ENCODE data around the gene G6PC2. TPM values are rescaled to one million over a fixed set of nuclear protein-coding genes. Genes with fewer than 3 reads are reported as not detected.
"Not testable (repeated sequence)": the region's sequence is repeated elsewhere in the genome, so short reads cannot be mapped to it uniquely, and the experiment has no call there.

G6PC2 gene
- polyA plus RNA-seq, 1 donor from 2014 or later, result not detected

GRCh38 chr2:168874368-168875054 is 26.6 kb upstream of the G6PC2 start:
- no peaks in the 10 kb centered on the region for H3K79me2 ChIP-seq (replicated peaks; ENCODE audit: insufficient read depth, low read length)
- H4K20me1 ChIP-seq (ENCODE audit: insufficient read depth), result no peaks in the 10 kb centered on the region
- H2AFZ ChIP-seq (ENCODE audit: low read depth, low read length), result no peak overlapping the region
- H3K9me2 ChIP-seq (ENCODE audit: insufficient read depth, low read length), result no peaks in the 10 kb centered on the region
- H3K4me3 ChIP-seq (ENCODE audit: low read length), result no peak overlapping the region
- H3K9ac ChIP-seq (ENCODE audit: low read length), result no peak overlapping the region
- H3K36me3 ChIP-seq (ENCODE audit: insufficient read depth, low read length), result no peaks in the 10 kb centered on the region
- no peak overlapping the region for H3K4me2 ChIP-seq (ENCODE audit: low read length)
- no peaks in the 10 kb centered on the region for H3K27me3 ChIP-seq (ENCODE audit: insufficient read depth, low read depth, low read length)
- TF ChIP-seq, protein P1, sequence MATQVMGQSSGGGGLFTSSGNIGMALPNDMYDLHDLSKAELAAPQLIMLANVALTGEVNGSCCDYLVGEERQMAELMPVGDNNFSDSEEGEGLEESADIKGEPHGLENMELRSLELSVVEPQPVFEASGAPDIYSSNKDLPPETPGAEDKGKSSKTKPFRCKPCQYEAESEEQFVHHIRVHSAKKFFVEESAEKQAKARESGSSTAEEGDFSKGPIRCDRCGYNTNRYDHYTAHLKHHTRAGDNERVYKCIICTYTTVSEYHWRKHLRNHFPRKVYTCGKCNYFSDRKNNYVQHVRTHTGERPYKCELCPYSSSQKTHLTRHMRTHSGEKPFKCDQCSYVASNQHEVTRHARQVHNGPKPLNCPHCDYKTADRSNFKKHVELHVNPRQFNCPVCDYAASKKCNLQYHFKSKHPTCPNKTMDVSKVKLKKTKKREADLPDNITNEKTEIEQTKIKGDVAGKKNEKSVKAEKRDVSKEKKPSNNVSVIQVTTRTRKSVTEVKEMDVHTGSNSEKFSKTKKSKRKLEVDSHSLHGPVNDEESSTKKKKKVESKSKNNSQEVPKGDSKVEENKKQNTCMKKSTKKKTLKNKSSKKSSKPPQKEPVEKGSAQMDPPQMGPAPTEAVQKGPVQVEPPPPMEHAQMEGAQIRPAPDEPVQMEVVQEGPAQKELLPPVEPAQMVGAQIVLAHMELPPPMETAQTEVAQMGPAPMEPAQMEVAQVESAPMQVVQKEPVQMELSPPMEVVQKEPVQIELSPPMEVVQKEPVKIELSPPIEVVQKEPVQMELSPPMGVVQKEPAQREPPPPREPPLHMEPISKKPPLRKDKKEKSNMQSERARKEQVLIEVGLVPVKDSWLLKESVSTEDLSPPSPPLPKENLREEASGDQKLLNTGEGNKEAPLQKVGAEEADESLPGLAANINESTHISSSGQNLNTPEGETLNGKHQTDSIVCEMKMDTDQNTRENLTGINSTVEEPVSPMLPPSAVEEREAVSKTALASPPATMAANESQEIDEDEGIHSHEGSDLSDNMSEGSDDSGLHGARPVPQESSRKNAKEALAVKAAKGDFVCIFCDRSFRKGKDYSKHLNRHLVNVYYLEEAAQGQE (IDR thresholded peaks at IDR 0.05; ENCODE audit: borderline replicate concordance), result no peak
- TF ChIP-seq, protein P2, sequence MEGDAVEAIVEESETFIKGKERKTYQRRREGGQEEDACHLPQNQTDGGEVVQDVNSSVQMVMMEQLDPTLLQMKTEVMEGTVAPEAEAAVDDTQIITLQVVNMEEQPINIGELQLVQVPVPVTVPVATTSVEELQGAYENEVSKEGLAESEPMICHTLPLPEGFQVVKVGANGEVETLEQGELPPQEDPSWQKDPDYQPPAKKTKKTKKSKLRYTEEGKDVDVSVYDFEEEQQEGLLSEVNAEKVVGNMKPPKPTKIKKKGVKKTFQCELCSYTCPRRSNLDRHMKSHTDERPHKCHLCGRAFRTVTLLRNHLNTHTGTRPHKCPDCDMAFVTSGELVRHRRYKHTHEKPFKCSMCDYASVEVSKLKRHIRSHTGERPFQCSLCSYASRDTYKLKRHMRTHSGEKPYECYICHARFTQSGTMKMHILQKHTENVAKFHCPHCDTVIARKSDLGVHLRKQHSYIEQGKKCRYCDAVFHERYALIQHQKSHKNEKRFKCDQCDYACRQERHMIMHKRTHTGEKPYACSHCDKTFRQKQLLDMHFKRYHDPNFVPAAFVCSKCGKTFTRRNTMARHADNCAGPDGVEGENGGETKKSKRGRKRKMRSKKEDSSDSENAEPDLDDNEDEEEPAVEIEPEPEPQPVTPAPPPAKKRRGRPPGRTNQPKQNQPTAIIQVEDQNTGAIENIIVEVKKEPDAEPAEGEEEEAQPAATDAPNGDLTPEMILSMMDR (IDR thresholded peaks at IDR 0.05; ENCODE audit: poor library complexity, severe bottlenecking), result no peak
- no peak for TF ChIP-seq SMC3 (conservative IDR thresholded peaks at IDR 0.05; ENCODE audit: poor library complexity)
- TF ChIP-seq MXI1 (conservative IDR thresholded peaks at IDR 0.05; ENCODE audit: poor library complexity, severe bottlenecking), result no peak
- TF ChIP-seq RAD21 (conservative IDR thresholded peaks at IDR 0.05), result no peak
- TF ChIP-seq EP300 (conservative IDR thresholded peaks at IDR 0.05; ENCODE audit: poor library complexity, severe bottlenecking), result no peak
- TF ChIP-seq EZH2 (IDR thresholded peaks at IDR 0.05; ENCODE audit: borderline replicate concordance, insufficient read depth, low read length, poor library complexity, severe bottlenecking), result no peak
- TF ChIP-seq TAF1 (IDR thresholded peaks at IDR 0.05; ENCODE audit: low read depth), result no peak
- no peak for TF ChIP-seq POLR2AphosphoS5 (IDR thresholded peaks at IDR 0.05)
- no peaks in the 10 kb centered on the region for H3F3A ChIP-seq (ENCODE audit: insufficient read depth, low read length, poor library complexity, severe bottlenecking)
- no peaks in the 10 kb centered on the region for H3K9me3 ChIP-seq (ENCODE audit: low read length)
- no peak overlapping the region for H3K27ac ChIP-seq (ENCODE audit: low read length)

- H3K36me3 ChIP-seq (ENCODE audit: insufficient read depth, low read length); H4K20me1 ChIP-seq (ENCODE audit: insufficient read depth); H3K27me3 ChIP-seq (ENCODE audit: insufficient read depth, low read depth, low read length); H3K79me2 ChIP-seq (replicated peaks; ENCODE audit: insufficient read depth, low read length); H3K9me2 ChIP-seq (ENCODE audit: insufficient read depth, low read length); H3F3A ChIP-seq (ENCODE audit: insufficient read depth, low read length, poor library complexity, severe bottlenecking); H3K9ac ChIP-seq (ENCODE audit: low read length); H3K9me3 ChIP-seq (ENCODE audit: low read length); H2AFZ ChIP-seq (ENCODE audit: low read depth, low read length); H3K4me2 ChIP-seq (ENCODE audit: low read length); H3K4me3 ChIP-seq (ENCODE audit: low read length); H3K27ac ChIP-seq (ENCODE audit: low read length): not testable (repeated sequence)
Measured at GRCh38 chr2:168882163-168882562, 18.9 kb upstream of the G6PC2 start.
